HFF-Myc (cell line): ENCODE measurements around the gene ABCG8.

ENCODE experiments used
- DNase-seq: peaks from one replicate; pipeline ENCODE4 v3.0.0-alpha.2; 2011; ENCODE audit warnings: low read depth; ENCODE audit errors: extremely low read depth
- H3K4me3 ChIP-seq: replicated peaks from 2 replicates; pipeline ENCODE4 v1.5.1; 2011; ENCODE audit warnings: low read depth, mild to moderate bottlenecking, control low read depth, low read length
- CTCF ChIP-seq: IDR thresholded peaks from 2 replicates; pipeline ENCODE4 v1.5.1; 2012; ENCODE audit warnings: mild to moderate bottlenecking, low read depth, low read length, control low read depth; ENCODE audit errors: missing control alignments

Gene ABCG8

GRCh38 chr2:43845181-43845580 is 6.4 kb downstream of the ABCG8 start:
- no peak for TF ChIP-seq CTCF
- H3K4me3 ChIP-seq, result no peak overlapping the region

GRCh38 chr2:43846140-43846793 is 7.5 kb downstream of the ABCG8 start:
- no peak overlapping the region for H3K4me3 ChIP-seq
- no peak for DNase-seq
- TF ChIP-seq CTCF, result no peak

More at GRCh38 chr2:43845181-43845580, 6.4 kb downstream of the ABCG8 start:
- DNase-seq, result no peak

GRCh38 chr2:43848214-43848613 is 9.4 kb downstream of the ABCG8 start:
- no peak overlapping the region for H3K4me3 ChIP-seq
- DNase-seq, result no peak
- TF ChIP-seq CTCF, result no peak

GRCh38 chr2:43851011-43851980 is 12.5 kb downstream of the ABCG8 start:
- no peak for TF ChIP-seq CTCF
- no peak for DNase-seq
- H3K4me3 ChIP-seq, result no peak overlapping the region

- TF ChIP-seq CTCF, result no peak
- no peak overlapping the region for H3K4me3 ChIP-seq
- no peak for DNase-seq
These were observed 13.5 kb downstream of the ABCG8 start for GRCh38 chr2:43852196-43852730.

GRCh38 chr2:43853141-43854081 is 14.6 kb downstream of the ABCG8 start:
- no peak overlapping the region for H3K4me3 ChIP-seq
- no peak for DNase-seq
- TF ChIP-seq CTCF, result no peak
